Measurements from ENCODE around the gene GPX2.

- no peak for TF ChIP-seq POLR2A (IDR thresholded peaks at IDR 0.05)
- TF ChIP-seq, protein P1, sequence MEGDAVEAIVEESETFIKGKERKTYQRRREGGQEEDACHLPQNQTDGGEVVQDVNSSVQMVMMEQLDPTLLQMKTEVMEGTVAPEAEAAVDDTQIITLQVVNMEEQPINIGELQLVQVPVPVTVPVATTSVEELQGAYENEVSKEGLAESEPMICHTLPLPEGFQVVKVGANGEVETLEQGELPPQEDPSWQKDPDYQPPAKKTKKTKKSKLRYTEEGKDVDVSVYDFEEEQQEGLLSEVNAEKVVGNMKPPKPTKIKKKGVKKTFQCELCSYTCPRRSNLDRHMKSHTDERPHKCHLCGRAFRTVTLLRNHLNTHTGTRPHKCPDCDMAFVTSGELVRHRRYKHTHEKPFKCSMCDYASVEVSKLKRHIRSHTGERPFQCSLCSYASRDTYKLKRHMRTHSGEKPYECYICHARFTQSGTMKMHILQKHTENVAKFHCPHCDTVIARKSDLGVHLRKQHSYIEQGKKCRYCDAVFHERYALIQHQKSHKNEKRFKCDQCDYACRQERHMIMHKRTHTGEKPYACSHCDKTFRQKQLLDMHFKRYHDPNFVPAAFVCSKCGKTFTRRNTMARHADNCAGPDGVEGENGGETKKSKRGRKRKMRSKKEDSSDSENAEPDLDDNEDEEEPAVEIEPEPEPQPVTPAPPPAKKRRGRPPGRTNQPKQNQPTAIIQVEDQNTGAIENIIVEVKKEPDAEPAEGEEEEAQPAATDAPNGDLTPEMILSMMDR (IDR thresholded peaks at IDR 0.05): no peak
Observed at GRCh38 chr14:64923015-64923414, 19.5 kb downstream of the GPX2 start.
